CD1c-positive myeloid dendritic cell (primary cell): Measurements from ENCODE around the gene AIM2.

ENCODE experiments used
- DNase-seq: peaks from one replicate; pipeline ENCODE4 v3.0.0-alpha.2; 2016; ENCODE audit errors: extremely low spot score

Gene AIM2

DNA sequence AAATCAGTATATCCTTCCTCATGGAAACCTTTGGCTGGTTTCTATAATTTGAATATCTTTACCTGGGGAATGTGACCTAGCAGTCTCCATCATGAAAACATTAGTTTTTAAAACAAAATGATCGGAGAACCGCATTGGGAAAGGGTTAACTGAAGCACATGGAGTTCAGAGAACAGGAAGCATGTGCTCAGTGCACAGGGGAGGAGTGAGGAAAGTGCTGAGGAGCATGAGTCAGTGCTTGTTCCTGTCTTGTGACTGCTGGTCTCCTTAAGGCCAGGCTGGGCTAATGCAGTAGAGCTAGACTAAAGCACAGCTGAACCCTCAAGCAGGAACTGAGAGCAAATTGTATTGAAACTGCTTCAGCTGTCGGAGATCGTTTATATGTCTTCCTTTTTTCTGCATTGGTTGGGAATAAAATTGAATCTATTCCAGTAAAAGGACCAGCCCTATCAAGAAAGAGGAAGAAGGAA is 61.1 kb downstream of the AIM2 start:
- DNase-seq: peak; percentile 94

DNA sequence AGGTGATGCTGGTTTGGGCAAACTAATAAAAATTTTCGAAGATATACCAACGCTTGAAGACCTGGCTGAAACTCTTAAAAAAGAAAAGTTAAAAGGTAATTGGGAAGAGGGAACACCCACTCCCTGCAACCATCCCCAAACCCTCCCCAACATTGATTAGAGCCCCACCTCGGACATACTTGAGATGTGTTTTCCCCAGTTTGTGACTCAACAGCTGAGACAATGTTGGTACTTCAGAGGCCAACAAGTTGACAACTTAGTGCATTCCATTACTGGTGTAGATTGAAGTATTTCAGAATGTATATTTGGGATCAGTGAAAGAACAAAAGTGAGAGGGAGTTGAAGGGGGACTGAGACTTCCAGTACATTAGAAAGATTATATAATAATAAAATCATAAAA is 61.7 kb downstream of the AIM2 start:
- no peak for DNase-seq

DNA sequence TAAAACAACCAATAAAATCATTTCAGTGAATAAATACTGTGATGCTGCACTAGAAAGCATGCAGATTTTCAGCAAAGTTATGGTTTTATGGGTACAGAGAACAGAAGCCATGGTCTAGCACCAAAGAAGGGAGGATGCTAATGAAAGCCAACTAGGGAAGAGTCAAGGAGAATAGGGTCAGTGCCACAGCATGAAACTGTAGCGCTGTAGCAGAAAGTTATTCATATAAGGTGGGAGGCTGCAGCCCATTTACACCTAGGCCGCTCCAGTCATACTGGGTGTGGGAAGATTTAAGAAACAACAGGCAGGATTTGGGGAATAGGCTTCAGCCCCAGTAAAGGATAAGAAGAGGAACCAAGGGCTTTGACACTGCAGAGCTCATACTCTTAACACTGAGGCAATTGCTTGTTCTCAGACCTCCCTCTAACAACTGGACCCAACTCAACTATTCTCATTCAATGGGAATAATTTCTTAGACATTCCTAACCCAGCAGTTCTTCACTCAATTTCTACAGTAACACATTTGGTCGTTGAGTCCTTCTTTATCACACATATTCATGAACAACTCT is 62.5 kb downstream of the AIM2 start:
- DNase-seq: no peak

DNA sequence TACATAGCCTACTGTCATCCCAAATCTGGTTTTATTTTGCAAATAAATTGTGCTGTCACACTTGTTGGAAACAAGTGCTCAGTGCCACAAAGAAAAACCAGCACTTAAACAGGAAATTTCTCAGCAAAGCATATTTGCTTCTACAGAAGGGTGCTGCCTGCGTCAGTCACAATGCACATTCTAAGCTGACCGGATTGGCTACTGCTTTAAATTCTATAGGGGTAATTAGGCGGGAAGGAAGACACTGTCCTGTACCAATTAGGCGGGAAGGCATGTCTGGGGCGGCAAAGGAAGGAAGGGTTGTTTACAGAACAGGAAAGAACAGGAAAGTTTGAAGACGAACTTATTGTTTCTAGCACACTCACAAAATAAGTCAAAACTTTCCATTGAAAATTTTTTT is 64.1 kb downstream of the AIM2 start:
- peak; percentile 62 for DNase-seq
